HepG2 (cell line): ENCODE results near the gene ZNF276. TPM values are rescaled to one million over a fixed set of nuclear protein-coding genes. Genes with fewer than 3 reads are reported as not detected.

Source experiments
- EP300 ChIP-seq, 3 experiments: sonication (generic) in 1 of 3; formaldehyde crosslinking in 1 of 3; IDR thresholded peaks; 2 replicates each; pipeline versions ENCODE4 v1.5.1 to v1.6.1; 2011 to 2020; ENCODE audit warnings: low read depth in 2 of 3, low read length in 2 of 3, borderline replicate concordance in 1 of 3, improper control_type of control experiment in 1 of 3, mild to moderate bottlenecking in 1 of 3, missing genetic modification reagents in 1 of 3, moderate library complexity in 1 of 3
- RFXAP ChIP-seq: sonication (generic); formaldehyde crosslinking; IDR thresholded peaks from 2 replicates; pipeline ENCODE4 v1.4.0; 2020; ENCODE audit warnings: missing genetic modification reagents, borderline replicate concordance
- ZNF160 ChIP-seq: sonication (generic); formaldehyde crosslinking; IDR thresholded peaks from 2 replicates; pipeline ENCODE4 v1.8.0; 2022; ENCODE audit warnings: mild to moderate bottlenecking, inconsistent platforms, missing genetic modification reagents
- ZNF329 ChIP-seq: sonication (generic); formaldehyde crosslinking; IDR thresholded peaks from 2 replicates; pipeline ENCODE4 v1.9.0; 2021; ENCODE audit warnings: low read depth, mild to moderate bottlenecking, missing genetic modification reagents
- ZNF605 ChIP-seq: sonication (generic); formaldehyde crosslinking; IDR thresholded peaks from 2 replicates; pipeline ENCODE4 v1.8.0; 2022; ENCODE audit warnings: mild to moderate bottlenecking, missing genetic modification reagents
- ZNF607 ChIP-seq: sonication (generic); formaldehyde crosslinking; IDR thresholded peaks from 2 replicates; pipeline ENCODE4 v1.5.1; 2020; ENCODE audit warnings: missing genetic modification reagents, mild to moderate bottlenecking, borderline replicate concordance
- polyA plus RNA-seq, 8 experiments: library from polyadenylated mRNA; depleted of rRNA in 3 of 8; stranded (reverse) in 7 of 8; unstranded in 1 of 8; fragments of >200 nt; fragmentation: Illumina TruSeq in 4 of 8; extraction: Trizol in 4 of 8; gene quantifications; 2 replicates each; pipeline versions ENCODE4 v1.2.1 to v1.2.3, GENCODE V29; 2011 to 2016; ENCODE audit warnings: low read depth in 4 of 8, missing spikeins in 1 of 8, mixed read lengths in 1 of 8; ENCODE audit not compliant: insufficient read depth in 1 of 8
- total RNA-seq, 5 experiments: library from RNA; depleted of rRNA; stranded (reverse); fragments of >200 nt; fragmentation: Illumina TruSeq; extraction: Trizol; gene quantifications; 2 replicates each; pipeline ENCODE4 v1.2.3, GENCODE V29; 2016; ENCODE audit warnings: low read depth in 1 of 5
- TF ChIP-seq, protein P1 (sequence below): sonication (generic); formaldehyde crosslinking; IDR thresholded peaks from 2 replicates; pipeline ENCODE4 v1.5.1; 2020; ENCODE audit warnings: missing genetic modification reagents, mild to moderate bottlenecking, borderline replicate concordance
- TF ChIP-seq, protein P2 (sequence below): sonication (generic); formaldehyde crosslinking; IDR thresholded peaks from 2 replicates; pipeline ENCODE4 v1.4.0; 2020; ENCODE audit warnings: missing genetic modification reagents
- TF ChIP-seq, protein P3 (sequence below): IDR thresholded peaks from 2 replicates; pipeline ENCODE4 v1.6.1; 2016; ENCODE audit warnings: missing compliant biosample characterization, missing genetic modification reagents, borderline replicate concordance
- TF ChIP-seq, protein P4 (sequence below): sonication (generic); formaldehyde crosslinking; IDR thresholded peaks from 2 replicates; pipeline ENCODE4 v1.8.0; 2022; ENCODE audit warnings: missing genetic modification reagents, mild to moderate bottlenecking, inconsistent platforms, borderline replicate concordance
- TF ChIP-seq, protein P5 (sequence below): sonication (generic); formaldehyde crosslinking; conservative IDR thresholded peaks from 2 replicates; pipeline ENCODE4 v1.8.0; 2022; ENCODE audit warnings: mild to moderate bottlenecking, moderate library complexity, missing genetic modification reagents
- TF ChIP-seq, protein P6 (sequence below): sonication (generic); formaldehyde crosslinking; IDR thresholded peaks from 2 replicates; pipeline ENCODE4 v1.4.0; 2020; ENCODE audit warnings: missing genetic modification reagents, low read depth, mild to moderate bottlenecking, borderline replicate concordance
- TF ChIP-seq, protein P7 (sequence below): sonication (generic); formaldehyde crosslinking; IDR thresholded peaks from 2 replicates; pipeline ENCODE4 v1.4.0; 2020; ENCODE audit warnings: missing genetic modification reagents, borderline replicate concordance

ZNF276 gene
- total and polyA plus RNA-seq, 2 of the 13 experiments (the other 11 are each of a cell fraction or from before 2014, with no cell fraction given), result 17.7 to 18.0 TPM

DNA sequence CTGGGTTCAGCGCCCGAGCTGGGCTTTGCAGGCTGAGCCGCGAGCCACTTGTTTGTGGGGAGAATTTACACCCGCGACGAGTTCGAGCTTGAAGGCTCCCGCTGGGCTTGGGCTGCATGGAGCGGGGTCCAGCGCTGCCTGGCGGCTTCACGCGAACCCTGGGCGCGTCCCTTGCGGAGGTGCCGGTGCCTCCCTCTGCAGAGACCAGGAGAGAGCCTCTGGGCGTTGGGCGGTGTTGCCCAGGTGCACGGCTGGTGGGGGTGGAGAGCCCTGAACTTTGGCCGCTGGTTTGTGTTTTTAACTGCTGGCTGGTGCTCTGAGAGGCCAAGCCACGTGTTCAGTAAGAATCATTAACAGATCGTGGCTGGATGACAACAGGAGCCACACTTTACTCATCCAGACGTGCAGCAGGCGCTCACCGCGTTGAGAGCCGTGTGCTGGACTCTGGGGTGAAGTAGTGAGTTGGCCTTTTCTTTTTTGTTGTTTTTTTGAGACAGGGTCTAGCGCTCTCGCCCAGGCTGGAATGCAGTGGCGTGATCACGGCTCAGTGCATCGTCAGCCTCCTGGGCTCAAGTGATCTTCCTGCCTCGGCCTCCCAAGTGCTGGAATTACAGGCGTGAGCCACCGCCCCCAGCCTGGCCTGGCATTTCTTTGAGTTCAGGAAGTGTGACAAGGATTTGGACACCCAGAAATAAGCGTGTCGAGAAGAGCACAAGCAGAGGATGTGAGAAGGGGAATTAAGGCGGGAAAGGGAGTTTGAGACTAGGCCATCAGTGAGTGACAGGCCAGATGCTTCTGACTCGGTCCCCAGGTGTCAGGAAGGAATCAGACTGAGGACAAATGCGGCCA, 34.0 kb upstream of the ZNF276 start (continued):
- TF ChIP-seq, protein P1, sequence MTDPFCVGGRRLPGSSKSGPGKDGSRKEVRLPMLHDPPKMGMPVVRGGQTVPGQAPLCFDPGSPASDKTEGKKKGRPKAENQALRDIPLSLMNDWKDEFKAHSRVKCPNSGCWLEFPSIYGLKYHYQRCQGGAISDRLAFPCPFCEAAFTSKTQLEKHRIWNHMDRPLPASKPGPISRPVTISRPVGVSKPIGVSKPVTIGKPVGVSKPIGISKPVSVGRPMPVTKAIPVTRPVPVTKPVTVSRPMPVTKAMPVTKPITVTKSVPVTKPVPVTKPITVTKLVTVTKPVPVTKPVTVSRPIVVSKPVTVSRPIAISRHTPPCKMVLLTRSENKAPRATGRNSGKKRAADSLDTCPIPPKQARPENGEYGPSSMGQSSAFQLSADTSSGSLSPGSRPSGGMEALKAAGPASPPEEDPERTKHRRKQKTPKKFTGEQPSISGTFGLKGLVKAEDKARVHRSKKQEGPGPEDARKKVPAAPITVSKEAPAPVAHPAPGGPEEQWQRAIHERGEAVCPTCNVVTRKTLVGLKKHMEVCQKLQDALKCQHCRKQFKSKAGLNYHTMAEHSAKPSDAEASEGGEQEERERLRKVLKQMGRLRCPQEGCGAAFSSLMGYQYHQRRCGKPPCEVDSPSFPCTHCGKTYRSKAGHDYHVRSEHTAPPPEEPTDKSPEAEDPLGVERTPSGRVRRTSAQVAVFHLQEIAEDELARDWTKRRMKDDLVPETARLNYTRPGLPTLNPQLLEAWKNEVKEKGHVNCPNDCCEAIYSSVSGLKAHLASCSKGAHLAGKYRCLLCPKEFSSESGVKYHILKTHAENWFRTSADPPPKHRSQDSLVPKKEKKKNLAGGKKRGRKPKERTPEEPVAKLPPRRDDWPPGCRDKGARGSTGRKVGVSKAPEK (CRISPR knock-in tag), result peak; percentile 90; the same call in 1 of the 2 replicates
- TF ChIP-seq RFXAP (peak; percentile 97), ZNF160 (CRISPR knock-in tag) (peak; percentile 96; the same call in 1 of the 2 replicates), EP300 (IDR thresholded peaks at IDR 0.05; ENCODE audit: low read depth in 2 of 2, low read length in 2 of 2) (peak in 1 of 2 experiments; percentile 92; a peak in 3 of 4 replicates), EP300 (CRISPR knock-in tag; IDR thresholded peaks at IDR 0.05; ENCODE audit: borderline replicate concordance) (peak; percentile 86), ZNF329 (CRISPR knock-in tag) (peak; percentile 93), ZNF607 (CRISPR knock-in tag) (peak; percentile 99; the same call in 1 of the 2 replicates), ZNF605 (peak; percentile 100)
- TF ChIP-seq, protein P2, sequence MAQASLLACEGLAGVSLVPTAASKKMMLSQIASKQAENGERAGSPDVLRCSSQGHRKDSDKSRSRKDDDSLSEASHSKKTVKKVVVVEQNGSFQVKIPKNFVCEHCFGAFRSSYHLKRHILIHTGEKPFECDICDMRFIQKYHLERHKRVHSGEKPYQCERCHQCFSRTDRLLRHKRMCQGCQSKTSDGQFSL (CRISPR knock-in tag), result peak; percentile 94
- TF ChIP-seq, protein P3, sequence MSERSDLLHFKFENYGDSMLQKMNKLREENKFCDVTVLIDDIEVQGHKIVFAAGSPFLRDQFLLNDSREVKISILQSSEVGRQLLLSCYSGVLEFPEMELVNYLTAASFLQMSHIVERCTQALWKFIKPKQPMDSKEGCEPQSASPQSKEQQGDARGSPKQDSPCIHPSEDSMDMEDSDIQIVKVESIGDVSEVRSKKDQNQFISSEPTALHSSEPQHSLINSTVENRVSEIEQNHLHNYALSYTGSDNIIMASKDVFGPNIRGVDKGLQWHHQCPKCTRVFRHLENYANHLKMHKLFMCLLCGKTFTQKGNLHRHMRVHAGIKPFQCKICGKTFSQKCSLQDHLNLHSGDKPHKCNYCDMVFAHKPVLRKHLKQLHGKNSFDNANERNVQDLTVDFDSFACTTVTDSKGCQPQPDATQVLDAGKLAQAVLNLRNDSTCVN (CRISPR knock-in tag), result peak; percentile 81
- TF ChIP-seq, protein P4, sequence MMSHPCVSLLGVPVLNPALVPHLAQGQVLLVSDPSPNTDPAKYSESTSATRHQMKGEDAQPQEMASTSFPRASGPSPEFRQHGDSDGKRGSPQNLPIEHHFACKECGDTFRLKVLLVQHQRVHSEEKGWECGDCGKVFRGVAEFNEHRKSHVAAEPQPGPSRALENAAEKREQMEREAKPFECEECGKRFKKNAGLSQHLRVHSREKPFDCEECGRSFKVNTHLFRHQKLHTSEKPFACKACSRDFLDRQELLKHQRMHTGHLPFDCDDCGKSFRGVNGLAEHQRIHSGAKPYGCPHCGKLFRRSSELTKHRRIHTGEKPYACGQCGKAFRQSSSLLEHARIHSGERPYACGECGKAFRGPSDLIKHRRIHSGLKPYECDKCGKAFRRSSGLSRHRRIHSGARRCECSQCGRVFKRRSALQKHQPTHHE, result peak; percentile 97
- TF ChIP-seq, protein P5, sequence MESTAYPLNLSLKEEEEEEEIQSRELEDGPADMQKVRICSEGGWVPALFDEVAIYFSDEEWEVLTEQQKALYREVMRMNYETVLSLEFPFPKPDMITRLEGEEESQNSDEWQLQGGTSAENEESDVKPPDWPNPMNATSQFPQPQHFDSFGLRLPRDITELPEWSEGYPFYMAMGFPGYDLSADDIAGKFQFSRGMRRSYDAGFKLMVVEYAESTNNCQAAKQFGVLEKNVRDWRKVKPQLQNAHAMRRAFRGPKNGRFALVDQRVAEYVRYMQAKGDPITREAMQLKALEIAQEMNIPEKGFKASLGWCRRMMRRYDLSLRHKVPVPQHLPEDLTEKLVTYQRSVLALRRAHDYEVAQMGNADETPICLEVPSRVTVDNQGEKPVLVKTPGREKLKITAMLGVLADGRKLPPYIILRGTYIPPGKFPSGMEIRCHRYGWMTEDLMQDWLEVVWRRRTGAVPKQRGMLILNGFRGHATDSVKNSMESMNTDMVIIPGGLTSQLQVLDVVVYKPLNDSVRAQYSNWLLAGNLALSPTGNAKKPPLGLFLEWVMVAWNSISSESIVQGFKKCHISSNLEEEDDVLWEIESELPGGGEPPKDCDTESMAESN (CRISPR knock-in tag), result peak; percentile 91
- TF ChIP-seq, protein P6, sequence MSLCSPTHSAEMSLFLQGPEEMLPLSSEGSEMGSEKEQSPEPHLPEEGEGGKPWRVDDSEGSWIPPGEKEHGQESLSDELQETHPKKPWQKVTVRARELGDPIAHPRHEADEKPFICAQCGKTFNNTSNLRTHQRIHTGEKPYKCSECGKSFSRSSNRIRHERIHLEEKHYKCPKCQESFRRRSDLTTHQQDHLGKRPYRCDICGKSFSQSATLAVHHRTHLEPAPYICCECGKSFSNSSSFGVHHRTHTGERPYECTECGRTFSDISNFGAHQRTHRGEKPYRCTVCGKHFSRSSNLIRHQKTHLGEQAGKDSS (CRISPR knock-in tag), result peak; percentile 99
- TF ChIP-seq, protein P7, sequence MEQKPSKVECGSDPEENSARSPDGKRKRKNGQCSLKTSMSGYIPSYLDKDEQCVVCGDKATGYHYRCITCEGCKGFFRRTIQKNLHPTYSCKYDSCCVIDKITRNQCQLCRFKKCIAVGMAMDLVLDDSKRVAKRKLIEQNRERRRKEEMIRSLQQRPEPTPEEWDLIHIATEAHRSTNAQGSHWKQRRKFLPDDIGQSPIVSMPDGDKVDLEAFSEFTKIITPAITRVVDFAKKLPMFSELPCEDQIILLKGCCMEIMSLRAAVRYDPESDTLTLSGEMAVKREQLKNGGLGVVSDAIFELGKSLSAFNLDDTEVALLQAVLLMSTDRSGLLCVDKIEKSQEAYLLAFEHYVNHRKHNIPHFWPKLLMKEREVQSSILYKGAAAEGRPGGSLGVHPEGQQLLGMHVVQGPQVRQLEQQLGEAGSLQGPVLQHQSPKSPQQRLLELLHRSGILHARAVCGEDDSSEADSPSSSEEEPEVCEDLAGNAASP, result peak; percentile 86
